GM15510 (cell line): ENCODE measurements around the gene ZBTB42.

Experiments
- POLR2A ChIP-seq: IDR thresholded peaks from 3 replicates; pipeline ENCODE4 v1.6.1; 2011; ENCODE audit warnings: borderline replicate concordance; ENCODE audit not compliant: insufficient read length; ENCODE audit errors: extremely low read depth

The ZBTB42 gene

DNA sequence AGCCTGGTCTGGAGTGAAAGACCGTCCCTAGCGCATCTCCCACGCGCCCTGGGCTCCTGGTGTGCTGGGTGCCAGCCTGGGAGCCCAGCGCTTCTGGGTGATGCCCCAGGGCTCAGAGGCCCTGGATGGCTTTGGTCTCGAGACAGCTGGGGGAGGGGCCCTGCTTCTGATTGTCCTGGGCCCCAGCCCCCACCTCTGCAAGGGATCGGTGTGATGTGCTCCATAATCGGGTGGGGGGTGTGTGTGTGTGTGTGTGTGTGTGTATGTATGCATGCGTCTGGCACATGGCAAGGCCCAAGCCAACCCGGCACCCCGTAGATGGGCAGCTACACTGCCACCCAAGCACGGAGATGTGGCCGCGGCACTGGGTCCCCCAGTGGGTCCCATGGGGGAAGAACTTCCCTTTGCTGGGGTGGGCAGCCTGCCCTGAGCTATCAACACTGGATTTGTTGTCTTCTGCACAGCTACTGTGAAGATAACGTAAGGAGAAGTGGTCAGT lies 3.1 kb downstream of the ZBTB42 start:
- TF ChIP-seq POLR2A = no peak

GRCh38 chr14:104804481-104805325 lies 3.8 kb downstream of the ZBTB42 start:
- no peak for TF ChIP-seq POLR2A

DNA sequence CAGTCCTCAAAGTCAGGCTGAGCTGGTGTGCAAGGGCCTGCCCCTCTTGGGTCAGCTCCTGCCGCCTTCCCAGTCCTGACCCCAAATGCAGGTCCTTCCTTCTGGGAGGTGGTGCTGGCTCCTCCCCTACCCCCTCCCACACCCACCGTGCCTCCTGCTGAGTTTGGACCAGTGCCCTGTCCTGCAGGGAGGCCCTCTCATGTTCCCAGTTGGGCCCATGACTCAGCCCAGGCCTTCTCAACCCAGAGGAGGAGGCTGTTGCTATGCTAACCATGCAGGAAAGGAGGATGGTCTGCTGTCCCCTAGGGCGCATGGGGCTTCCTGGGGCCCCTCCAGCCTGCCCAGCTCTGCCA lies 4.4 kb downstream of the ZBTB42 start:
- no peak for TF ChIP-seq POLR2A

GRCh38 chr14:104805941-104806624 lies 5.2 kb downstream of the ZBTB42 start:
- no peak for TF ChIP-seq POLR2A

DNA sequence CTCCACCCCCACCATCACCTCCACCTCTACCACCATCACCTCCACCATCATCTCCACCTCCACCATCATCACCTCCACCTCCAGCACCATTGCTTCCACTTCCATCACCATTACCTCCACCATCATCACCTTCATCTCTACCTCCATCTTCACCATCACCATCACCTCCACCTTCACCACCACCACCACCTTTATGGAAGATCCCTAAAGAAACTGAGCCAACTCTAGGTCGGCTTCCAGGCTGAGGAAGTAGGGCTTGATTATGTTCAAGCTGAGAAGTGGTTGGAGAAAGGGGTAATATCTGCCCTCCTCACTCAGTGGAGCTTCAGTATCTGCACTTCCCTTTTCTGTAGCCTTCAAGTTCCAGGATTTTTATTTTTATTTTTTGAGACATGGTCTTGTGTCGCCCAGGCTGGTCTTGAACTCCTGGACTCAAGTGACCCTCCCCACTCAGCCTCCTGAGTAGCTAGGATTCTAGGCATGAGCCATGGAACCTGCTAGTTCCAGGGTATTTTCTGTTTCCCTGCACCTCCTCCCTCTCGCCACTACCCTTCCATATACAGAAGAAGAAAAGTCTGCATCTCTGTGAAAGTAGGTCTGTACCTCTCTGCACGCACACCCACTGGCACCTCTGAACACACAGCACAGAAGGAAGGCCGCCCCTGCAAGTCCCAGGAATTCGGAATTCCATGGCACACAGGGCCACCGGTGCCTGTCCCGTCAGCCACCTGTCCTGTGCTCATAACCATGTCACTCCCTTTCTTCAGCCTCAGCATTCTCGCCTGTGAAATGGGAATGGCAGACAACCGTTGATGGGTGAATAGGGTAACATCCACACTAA lies 5.9 kb downstream of the ZBTB42 start:
- no peak for TF ChIP-seq POLR2A

DNA sequence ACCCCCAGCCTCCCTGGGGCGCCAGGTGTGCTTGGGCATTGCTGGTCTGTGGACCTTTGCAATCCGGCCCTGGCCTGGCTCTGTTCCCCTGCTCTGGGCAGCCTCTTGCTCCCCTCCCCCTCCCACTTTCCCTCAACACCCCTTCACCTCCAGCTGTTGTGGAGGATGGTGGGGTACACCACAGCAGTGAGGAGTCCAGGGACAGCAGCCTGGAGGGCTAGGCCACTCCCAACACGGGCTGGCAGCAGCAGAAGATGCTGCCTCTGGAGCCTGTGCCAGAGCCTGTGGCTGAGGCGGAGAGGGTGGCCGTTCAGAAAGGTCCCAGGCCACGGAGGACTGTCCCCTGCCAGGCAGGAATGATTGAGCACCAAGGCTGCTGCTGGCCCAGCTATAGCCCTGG lies 7.6 kb downstream of the ZBTB42 start:
- TF ChIP-seq POLR2A = no peak

- TF ChIP-seq POLR2A = no peak
These were observed 9.4 kb downstream of the ZBTB42 start for GRCh38 chr14:104810316-104810715.

- no peak for TF ChIP-seq POLR2A
These were observed 12.4 kb downstream of the ZBTB42 start for GRCh38 chr14:104813286-104813685.

DNA sequence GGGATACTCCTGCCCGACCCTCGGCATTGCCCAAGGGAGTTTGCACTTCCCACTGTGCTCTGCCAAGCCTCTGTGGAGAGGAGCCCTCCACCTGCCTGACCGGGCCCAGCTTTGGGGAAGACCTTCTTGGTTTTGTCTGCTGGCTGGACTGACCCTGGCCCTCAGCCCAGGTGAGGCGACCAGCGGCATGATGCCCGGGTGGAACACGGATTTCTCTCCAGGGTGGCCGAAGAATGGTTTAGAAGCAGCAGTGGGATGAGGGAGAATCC lies 15.6 kb downstream of the ZBTB42 start:
- TF ChIP-seq POLR2A = no peak

- no peak for TF ChIP-seq POLR2A
These were observed 17.2 kb downstream of the ZBTB42 start for GRCh38 chr14:104817930-104818713.

GRCh38 chr14:104818714-104819161 lies 17.8 kb downstream of the ZBTB42 start:
- no peak for TF ChIP-seq POLR2A

DNA sequence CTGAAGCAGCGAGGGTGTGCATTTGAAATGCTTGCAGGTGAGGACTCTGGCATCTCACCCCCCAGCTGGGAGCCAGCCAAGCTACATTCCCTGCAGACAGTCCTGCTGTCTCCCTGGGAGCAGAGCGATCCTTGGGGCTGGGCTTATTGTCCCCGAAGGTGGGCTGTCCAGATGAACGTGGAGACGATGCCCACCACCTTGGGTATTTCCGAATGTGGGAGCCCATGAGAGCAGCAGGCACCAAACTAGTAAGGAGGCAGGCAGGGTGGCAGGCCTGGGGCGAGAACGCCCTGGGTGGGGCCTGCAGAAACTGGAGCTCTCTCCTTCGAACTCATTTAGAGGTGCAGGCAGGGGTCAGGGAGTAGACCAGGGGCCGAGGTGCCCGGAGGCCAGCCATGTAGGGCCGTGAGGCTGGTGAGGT lies 18.5 kb downstream of the ZBTB42 start:
- no peak for TF ChIP-seq POLR2A

GRCh38 chr14:104820669-104821228 lies 19.8 kb downstream of the ZBTB42 start:
- no peak for TF ChIP-seq POLR2A

DNA sequence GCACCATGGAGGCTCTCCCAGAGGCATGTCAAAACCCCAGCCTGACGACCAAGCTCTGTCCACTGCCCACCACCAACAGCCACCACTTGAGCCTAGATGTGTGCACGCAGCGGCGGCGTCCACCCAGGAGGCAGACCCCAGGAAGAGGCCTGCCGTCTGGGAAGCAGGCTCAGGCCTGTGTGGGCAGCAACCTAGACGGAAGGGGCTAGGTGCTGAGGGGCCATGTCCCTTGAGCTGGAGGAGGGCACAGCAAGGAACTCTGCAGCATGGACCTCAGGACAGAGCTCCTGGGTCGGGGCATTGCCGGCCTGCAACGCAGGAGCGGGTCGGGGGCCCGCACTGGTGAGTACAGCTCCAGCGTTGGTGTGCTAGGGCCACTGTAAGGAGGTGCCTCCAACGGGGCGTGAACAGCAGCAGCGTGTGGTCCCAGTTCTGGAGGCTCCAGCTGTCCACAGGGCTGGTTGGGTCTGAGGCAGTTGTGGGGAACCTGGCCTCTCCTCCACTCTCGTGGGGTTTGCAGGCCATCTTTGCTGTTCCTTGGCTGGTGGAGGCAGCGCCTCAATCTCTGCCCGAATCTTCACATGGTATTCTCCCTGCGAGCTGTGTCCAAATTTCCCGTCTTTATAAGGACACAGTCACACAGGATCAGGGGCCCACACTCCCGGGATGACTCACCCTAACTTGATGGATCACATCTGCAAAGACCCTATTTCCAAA lies 20.5 kb downstream of the ZBTB42 start:
- TF ChIP-seq POLR2A = no peak

DNA sequence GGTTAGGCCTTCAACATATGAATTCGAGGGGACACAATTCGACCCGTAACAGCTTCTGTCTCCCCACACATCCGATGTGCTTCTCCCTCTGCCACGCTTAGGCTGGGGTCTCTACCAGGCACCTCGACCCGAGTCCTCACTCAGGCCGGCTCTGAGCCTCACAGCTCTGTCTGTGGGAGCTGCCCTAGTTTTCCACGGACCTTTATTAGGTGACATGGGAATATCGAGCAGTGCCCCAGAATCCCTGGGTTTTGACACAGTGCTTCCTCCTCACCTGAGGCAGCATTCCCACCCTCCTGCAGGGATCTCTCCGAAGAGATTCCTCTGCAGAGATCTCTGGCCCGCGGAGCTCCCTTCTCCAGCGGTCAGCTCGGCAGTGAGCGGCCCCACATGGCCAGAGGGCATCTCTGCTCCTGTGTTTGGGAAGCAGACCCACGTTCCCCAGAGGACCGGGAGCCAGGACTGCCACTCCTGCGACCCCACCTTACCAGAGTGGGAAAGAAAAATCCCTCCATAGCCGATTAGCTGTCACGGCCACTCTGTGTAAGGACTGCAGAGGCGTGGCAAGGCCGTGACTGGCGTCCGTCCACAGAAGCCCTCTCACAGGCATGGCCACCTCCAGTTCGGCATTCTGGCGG lies 21.2 kb downstream of the ZBTB42 start:
- TF ChIP-seq POLR2A = no peak
